GM18867 (cell line): ENCODE results near the gene CNKSR1.

ENCODE experiments used
- ATAC-seq: cut with Tn5 transposase; IDR thresholded peaks from one replicate; pipeline ENCODE4 v1.9.1; 2021; ENCODE audit warnings: mild to moderate bottlenecking, moderate library complexity; ENCODE audit not compliant: unreplicated experiment

CNKSR1 gene

GRCh38 chr1:26184086-26184485, 6.8 kb downstream of the CNKSR1 start:
- no peak for ATAC-seq

DNA sequence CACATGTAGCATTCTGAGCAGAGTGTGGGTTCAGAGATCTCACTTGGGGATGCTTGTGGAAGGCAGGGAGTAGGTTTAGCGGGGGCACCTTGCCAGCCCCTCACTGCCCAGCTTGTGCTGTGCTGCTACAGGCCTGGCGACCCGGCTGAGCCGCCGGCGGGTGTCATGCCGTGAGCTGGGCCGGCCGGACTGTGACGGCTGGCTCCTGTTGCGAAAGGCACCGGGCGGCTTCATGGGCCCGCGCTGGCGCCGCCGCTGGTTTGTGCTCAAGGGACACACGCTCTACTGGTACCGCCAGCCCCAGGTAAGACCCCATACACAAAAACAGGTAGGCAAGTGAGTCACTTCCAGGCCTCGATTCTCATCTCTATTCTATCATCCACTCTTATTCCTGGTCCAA, 7.6 kb downstream of the CNKSR1 start:
- ATAC-seq = no peak

DNA sequence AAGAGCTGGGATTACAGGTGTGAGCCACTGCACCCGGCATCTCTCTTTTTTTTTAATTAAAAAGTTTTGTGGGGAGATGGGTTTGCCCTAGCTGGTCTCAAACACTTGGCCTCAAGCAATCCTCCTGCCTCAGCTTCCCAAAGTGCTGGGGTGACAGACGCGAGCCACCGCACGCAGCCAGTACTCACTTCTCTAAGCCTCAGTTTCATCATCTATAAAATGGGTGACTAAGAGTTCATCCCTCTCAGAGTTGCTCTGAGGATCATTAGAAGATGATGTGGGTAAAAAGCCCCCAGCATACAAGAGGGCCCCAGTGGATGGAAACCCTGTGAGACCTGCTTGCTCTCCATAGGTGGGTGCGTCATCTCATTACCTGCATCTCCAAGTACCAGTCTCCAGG, 10.6 kb downstream of the CNKSR1 start:
- no peak for ATAC-seq

DNA sequence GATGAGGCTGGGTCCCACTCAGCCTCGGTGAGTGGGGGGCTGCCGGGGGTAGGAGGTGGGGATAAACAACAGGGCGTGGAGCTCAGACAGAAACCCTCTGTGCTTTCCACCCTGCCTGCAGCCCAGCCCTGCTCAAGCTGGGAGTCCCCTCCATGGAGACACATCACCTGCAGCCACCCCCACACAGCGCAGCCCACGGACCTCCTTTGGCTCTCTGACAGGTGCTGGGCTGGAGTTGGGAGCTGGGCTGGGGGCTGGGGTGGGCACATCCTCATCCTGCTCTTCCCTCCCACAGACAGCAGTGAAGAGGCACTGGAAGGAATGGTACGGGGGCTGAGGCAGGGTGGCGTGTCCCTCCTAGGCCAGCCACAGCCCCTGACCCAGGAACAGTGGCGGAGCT, 11.2 kb downstream of the CNKSR1 start:
- ATAC-seq = no peak

- no peak for ATAC-seq
Observed at GRCh38 chr1:26189331-26189730, 12.0 kb downstream of the CNKSR1 start.

- ATAC-seq = no peak
Observed at GRCh38 chr1:26189751-26190275, 12.5 kb downstream of the CNKSR1 start.

- ATAC-seq = no peak
Observed at GRCh38 chr1:26190373-26190987, 13.2 kb downstream of the CNKSR1 start, which contains the start of gene CATSPER4. Gene CATSPER4, plus strand, starts transcription at chr1:26190602. Its CDS starts 26 bp downstream, at chr1:26190628.

DNA sequence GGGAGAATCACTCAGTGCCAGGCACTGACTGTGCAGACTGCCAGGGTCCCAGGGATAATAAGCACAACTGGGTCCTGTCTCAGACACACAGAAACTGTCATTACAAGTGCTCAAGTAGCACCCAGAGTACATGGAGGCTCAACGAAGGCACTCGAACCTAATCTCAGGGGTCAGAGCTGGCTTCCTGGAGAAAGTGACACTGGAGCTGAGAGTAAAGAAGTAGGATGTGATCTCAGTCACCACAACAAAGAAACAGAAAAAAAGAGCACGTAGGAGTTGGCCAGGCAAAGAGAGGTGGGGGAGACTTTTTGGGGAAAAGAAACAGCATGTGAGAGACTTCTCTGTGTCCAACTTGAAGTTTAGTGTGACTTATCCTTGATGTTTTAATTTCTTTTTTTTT, 14.4 kb downstream of the CNKSR1 start:
- ATAC-seq = no peak

GRCh38 chr1:26195805-26196204, 18.5 kb downstream of the CNKSR1 start:
- no peak for ATAC-seq

- no peak for ATAC-seq
Observed at GRCh38 chr1:26197301-26197700, 20.0 kb downstream of the CNKSR1 start.

DNA sequence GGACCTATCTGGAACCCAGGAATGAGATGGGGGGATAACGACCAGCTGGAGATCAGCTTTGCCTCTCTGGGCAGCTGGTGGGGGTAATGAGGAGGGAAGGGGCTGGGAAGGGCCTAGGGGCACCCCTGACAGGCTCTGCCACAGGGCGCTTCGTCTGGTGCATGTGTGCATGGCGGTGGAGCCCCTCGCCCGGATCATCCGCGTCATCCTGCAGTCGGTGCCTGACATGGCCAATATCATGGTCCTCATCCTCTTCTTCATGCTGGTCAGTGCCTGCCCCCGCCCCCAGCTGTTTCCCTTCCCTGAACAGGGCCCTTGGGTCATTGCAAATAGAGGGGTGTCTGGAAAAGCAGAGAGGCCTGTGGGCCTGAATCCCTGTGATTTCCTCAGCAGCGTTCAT, 20.5 kb downstream of the CNKSR1 start:
- ATAC-seq = no peak

GRCh38 chr1:26200413-26200812, 23.1 kb downstream of the CNKSR1 start:
- no peak for ATAC-seq

DNA sequence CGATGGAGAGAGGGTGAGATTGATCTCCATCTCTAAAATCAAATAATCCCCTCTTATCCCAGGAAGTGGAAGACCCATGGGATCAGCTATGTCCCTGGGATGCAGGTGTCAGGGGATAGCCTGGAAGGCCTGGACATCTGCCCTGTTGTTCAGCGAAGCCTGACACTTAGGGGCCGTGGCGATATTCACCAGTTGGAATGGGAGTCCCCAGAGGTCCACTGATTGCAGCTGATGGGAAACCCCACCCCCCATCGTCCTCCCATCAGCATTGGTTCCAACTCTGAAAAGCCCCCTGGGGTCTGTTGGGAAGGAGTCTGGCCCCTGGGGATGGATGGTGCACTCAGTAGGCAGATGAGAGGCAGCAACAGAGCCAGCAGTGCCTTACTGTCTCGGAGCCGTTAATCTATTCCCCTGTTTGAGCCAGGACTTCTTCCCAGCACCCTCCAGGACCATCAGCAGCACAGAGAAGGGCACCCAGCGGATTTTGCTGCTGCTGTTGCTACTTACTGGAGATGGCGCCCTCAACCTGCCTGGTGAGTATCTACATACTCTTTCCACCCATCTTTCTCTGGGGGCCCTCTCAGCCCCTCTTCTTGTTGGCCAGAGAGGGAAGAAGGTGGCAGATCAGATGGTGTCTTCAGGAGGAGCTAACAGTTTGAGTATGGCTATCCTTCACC, 26.5 kb downstream of the CNKSR1 start:
- no peak for ATAC-seq

DNA sequence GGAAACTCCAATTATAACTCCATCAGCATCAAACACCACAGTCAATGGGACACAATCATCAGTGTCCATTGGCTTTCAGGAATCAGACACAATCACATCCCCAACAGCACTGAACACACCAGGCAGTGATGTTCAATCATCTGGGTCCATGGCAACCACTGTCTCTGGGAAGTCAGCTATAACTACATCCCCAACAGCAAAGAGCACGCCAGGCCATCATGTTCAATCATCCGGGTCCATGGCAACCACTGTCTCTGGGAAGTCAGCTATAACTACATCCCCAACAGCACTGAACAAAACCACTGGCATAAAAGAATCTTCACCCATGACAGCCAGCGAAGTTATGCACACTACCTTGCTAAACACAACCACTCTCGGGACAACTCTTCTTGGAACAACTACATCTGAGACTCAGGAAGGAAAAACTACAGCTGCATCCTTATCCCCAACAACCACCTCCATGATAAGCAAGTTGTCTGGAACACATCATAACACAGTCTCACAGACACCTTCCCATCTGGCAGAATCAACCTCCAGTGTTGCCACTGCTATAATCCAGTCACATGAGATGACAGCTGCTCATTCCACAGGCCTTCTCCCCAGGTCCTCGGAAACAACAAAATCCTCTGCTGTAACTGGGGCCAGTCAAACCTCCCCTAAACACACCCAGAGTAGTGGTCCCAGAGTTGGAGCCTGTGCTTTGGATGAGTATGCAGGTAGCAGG, 33.0 kb downstream of the CNKSR1 start:
- no peak for ATAC-seq

- no peak for ATAC-seq
Observed at GRCh38 chr1:26212726-26213125, 35.4 kb downstream of the CNKSR1 start.

DNA sequence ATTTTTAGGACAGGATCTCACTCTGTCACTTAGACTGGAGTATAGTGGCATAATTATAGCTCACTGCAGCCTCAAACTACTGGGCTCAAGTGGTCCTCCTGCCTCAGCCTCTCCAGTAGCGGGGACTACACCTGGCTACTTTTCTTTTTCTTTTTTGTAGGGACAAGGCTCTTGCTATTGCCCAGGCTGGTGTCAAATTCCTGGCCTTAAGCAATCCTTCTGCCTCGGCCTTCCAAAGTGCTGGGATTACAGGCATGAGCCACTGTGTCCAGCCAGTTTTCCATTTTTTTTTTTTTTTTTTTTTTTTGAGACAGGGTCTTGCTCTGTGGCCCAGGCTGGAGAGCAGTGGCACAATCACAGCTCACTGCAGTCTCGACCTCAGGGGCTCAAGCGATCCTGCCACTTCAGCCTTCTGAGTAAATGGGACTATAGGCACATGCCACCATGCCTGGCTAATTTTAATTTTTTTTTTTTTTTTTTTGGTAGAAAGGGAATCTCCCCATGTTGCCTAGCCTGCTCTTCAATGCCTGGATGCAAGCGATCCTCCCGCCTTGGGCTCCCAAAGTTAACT, 36.1 kb downstream of the CNKSR1 start:
- no peak for ATAC-seq

DNA sequence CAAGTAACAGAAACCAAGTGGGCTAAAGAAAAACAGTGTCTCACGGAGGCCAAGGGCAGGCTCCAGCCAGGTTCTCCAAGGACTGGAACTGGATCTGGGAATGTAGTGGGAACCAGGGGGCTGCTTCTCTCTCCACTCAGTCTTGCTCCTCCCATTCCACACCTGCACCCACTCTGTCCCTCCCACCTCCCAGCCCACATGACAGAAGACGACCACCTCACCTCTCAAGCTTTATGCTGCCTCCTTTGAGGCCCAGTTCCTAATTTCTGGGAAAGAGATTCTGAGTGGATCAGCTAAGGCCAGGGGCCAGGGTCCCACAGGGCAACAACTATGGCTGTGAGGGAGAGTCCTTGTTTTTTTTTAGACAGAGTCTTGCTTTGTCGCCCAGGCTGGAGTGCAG, 38.0 kb downstream of the CNKSR1 start:
- ATAC-seq = no peak

GRCh38 chr1:26218906-26219494, 41.7 kb downstream of the CNKSR1 start:
- no peak for ATAC-seq

- ATAC-seq = no peak
Observed at GRCh38 chr1:26220199-26220912, 43.1 kb downstream of the CNKSR1 start.

DNA sequence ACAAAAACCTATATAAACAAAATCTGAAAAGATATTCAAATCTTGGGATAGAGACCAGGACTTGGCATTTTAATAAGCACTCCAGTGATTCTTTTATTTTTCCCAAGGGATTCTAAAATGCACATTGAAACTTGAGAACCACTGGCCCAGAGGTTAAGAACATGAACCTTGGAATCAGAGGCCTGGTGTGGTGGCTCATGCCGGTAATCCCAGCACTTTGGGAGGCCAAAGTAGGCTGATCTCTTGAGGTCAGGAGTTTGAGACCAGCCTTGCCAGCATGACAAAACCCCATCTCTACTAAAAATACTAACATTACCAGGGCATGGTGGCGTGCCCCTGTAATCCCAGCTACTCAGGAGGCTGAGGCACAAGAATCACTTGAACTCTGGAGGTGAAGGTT, 43.8 kb downstream of the CNKSR1 start:
- ATAC-seq = no peak

DNA sequence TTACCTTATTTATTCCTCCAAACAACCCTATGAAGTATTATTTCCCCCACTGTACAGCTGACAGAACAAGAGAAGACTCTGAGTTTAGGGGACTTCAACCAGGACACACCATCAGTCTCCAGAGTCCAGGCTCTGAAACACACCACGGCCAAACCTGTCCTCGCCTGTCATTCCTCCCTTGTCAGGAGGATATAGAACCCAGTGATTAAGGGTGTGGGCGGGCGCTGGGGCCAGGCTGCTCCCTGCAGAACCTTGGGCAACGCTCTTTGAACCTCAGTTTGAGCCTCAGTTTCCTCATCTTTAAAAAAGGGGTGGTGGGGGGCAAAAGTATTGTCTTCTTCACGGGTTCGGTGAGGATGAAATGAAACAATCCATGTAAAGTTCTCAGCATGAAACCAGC, 47.3 kb downstream of the CNKSR1 start:
- ATAC-seq = no peak
